Stimulated activated CD4-positive, alpha-beta T cell treated with anti-CD3 and anti-CD28 coated beads, Interleukin-4, amount 100 ng/mL, for 1 hour (primary cell): ENCODE measurements around the gene FANK1.
A peak's percentile ranks its signal among the peaks of the same experiment; 100 is the strongest.
"Not testable (repeated sequence)": the region's sequence is repeated elsewhere in the genome, so short reads cannot be mapped to it uniquely, and the experiment has no call there.

Experiments
- DNase-seq: peaks from one replicate; pipeline ENCODE4 v3.0.0-alpha.2; 2020

The FANK1 gene

DNA sequence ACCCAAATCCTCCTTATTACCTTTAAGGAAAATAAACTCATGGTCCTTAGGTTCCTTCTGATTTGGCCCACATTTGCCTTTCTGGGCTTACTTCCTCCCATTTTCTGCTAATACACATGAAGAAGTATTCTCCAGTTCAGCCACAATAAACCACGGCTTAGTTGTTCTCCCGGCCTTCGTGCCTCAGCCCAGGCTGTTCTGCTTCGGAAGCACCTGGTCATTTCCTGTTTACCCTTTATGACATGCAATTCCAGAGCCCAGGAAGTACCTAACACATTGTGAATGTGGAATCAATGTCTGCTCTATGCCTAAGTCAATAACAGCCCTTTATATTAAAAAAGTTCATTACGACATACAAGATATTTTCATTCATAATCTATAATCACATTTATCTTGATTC lies 4.0 kb upstream of the FANK1 start:
- DNase-seq, result not testable (repeated sequence)

DNA sequence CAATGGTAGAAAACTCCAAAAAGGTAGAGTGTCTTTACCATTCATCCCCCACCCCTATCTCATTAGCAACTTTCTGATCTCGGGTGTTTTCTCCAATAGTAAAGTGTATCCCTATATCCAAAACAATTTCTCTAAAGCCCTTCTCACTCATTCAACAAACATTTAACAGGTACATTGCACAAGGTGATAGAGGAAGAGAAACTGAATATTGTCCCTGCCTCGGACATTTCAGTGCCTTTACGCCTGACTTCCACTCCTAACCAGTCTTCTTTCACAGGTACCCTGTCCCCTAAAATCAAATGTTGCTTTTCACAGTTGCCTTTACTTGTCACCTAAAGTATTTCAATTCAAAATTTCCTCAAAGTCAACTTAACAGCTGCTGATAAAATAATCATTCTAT lies 2.2 kb upstream of the FANK1 start:
- DNase-seq, result not testable (repeated sequence)

DNA sequence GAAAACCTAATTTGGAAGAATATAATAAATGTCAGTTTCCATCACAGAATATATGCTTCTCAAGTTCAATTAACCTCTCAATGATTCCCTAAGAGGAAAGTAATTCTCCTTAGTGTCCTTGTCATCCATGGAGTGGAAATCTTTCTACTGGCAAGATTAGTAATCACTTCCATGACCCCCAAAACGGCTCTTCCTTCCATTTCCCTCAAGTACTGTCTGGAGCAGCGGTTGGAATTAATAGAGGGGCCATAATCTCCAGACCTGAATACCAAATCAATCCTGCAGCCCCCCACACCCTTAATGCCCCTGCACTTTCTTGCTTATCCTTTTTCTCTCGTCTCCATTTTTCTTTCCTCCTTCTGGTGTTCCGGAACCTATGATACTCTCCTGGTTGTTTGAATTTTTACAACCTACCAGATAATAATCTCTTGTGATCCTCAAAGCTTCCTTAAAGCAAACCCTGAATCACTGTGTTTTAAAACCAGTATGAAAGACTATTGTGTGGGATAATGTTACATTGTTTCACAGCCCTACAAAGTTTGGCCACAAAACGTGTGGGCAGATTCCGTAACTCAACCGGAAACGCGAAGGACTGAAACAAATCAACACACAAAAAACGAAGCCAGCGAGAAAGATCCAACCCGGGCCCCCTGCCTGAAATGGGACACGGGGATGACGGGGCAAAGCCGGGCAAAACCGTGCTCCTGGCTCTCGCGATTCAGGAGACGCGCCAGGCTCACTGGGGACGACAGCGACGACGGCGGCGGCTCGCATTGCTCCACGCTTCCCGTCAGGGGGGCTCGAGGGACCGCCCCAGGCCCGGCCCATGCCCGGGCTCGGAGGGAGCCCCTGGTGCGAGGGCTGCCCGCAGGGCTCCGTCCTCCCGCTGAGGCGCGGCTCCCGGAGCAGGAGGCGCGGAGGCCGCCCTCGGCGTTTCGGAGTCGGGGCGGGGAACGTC lies 955 bp upstream of the FANK1 start:
- DNase-seq, result peak; percentile 38

DNA sequence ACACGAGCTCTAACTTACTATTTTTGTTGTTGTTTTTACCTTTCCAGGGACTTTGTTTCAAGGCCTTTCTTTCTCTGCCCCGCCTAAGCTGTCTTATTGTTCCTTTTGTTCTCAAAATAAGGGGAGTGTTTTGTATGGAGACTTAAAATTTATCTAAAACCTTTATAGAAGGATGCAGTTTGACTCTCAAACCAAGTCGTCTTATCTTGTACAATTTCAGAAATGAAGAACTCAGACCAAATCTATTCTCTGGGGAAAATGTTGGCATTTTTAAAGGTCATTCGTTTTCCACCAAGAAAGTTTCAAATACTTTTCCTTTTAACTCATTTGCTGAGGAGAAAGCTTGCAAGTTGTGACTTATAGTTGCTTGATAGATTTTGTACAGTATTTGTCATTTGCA lies 953 bp downstream of the FANK1 start:
- DNase-seq, result not testable (repeated sequence)

DNA sequence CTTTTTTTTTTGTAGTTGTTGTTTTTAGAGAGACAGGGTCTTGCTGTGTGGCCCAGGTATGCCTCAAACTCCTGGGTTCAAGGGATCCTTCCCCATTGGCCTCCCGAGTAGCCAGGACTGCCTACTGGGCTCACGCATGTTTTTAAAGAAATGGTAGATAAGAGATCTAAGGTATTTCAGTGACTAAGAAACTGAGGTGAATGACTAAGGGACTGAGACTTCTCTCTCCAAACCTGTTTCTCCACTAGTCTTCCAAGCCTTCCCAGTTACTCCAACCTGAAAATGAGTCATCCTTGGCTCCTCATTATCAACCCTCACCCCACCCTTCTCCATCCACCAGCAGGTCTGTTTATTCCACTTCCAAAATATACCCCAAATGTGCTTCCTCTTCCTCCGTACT lies 4.6 kb downstream of the FANK1 start:
- DNase-seq, result not testable (repeated sequence)

DNA sequence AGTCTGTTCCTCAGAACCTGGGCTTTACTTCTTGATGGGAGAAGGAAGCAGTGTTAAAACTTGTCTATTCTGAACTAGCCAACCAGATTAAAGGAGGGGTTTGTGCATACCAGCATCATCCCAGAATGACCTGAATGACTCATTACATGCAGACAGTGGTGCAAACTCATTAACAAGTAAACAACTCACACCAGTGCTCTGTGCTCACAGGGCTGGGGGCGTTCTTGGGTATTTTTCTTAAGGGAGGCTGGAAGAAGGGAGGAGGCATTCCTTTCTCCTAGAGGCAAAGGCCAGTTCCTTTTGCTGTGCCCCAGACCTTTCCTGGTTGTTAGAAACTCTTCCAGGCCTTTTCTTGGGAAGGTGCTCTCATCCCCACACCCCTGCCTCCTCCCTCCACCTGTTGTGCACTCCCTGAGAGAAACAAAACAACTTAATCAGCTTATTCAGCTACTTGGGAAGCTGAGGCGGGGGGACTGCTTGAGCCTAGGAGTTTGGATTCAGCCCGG lies 6.8 kb downstream of the FANK1 start:
- DNase-seq, result not testable (repeated sequence)

DNA sequence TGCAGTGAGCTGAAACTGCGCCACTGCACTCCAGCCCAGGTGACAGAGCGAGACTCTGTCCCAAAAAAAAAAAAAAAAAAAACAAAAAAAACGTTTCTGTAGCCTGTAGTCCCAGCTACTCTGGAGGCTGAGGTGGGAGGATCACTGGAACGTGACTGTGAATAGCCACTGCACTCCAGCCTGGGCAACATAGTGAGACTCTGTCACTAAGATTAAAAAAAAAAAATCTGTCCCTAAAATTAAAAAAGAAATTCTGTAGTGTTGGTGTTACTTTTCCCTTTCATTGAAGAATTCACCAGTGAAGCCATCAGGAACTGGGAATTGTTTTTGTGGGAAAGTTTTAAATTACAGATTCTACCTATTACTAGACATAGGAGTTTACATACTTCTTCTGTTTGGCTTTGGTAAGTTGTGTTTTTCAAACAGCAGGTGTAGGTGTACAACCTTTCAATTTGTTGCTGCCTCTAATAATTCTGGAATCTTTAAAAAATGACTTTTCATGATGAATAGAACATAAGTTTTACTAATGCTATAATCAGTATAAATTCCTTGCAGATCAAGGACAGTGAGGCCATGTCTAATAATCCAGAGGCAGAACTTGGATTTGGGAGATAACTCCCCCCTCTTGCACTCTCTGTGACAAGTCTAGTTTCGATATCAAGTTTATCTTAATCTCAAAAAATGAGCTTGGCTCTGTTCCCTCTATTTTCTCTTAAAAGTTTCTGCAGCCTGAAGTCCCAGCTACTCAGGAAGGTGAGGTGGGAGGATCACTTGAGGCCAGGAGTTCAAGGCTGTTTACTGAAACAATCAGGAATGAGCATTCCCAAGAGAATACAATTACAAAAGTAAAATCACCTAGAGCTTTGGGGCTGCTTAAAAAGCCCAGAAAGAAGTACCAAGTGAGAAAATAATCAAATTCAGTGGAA lies 9.0 kb downstream of the FANK1 start:
- DNase-seq, result not testable (repeated sequence)

DNA sequence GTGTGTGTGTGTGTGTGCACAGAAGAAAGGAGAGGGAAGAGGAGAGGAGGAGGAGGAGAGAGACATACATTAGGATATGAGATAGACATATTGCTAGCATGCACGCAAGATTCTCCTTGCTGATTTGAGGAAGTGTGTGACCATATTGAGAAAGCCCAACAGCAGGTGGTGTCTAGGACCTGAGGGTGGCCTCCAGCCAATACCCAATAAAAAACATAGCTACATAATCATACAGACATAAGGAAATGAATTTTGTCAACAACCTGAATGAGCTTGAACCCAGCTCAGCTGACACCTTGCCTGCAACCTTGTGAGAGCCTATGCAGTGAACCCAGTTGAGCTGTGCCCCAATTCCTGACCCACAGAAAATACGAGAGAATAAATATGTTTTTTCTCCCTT lies 11.2 kb downstream of the FANK1 start:
- not testable (repeated sequence) for DNase-seq

DNA sequence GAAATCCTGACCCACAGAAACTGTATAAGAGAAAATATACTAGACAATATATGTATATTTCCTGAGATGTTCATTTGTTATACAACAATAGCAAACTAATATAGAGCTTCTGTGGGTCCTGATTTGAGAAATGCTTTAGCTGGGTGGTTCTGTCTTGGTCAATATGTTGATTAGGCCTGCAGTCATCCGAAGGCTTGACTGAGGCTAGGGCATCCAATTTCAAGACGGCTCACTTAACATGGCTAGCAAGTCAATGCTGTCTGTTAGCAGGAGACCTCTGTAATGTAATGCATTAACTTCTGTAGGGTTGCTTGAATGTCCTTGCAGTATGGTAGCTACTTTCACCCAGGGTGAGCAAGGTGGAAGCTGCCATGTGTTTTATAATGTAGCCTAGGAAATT lies 12.4 kb downstream of the FANK1 start:
- not testable (repeated sequence) for DNase-seq

DNA sequence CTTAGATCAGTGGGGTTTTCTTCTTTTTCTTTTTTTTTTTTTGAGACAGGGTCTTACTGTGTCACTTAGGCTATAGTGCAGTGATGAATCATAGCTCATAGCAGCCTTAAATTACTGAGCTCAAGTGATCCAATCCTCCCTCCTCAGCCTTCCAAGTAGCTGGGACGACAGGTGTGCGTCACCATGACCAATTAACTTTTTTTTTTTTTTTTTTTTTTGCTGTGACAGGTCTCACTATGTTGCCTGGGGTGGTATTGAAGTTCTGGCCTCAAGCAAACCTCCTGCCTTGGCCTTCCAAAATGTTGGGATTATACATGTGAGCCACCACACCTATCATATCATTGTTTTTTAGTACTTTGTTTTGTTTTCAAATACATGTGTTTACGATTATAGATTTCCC lies 13.1 kb downstream of the FANK1 start:
- DNase-seq, result not testable (repeated sequence)

DNA sequence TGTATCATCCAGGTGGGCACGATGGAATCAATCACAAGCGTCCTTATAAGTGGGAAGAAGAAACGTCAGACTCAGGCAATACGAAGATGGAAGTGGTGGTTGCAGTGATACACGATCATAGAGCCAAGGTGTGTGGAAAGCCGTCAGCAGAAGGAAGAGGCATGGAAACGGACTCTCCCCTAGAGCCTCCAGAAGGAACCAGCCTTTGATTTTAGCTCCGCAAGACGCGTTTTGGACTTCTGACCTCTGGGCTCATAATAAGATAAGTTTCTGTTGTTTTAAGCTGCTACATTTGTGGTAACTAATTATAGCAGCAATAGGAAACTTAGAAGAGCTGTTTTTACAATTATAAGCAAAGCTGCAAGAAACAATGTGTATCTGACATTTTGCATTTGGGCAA lies 14.8 kb downstream of the FANK1 start:
- DNase-seq, result no peak

DNA sequence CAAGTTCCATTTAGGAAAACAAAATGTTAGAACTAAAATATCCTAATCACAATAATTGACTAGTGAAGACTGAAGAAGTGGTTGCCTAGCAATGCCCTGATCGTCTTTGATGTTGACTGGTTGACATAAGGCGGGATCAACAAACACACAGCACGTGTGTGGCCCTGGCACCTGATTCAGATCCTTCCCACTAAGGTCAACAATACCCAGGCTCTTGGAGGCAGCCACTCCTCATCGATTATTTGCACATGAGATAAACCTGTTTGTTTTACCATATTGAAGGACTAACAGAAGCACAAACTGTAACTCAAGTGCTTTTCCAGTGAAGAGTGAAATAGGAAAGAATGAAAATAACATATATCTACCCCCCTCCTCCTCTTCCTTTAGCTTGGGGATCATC lies 15.6 kb downstream of the FANK1 start:
- no peak for DNase-seq

DNA sequence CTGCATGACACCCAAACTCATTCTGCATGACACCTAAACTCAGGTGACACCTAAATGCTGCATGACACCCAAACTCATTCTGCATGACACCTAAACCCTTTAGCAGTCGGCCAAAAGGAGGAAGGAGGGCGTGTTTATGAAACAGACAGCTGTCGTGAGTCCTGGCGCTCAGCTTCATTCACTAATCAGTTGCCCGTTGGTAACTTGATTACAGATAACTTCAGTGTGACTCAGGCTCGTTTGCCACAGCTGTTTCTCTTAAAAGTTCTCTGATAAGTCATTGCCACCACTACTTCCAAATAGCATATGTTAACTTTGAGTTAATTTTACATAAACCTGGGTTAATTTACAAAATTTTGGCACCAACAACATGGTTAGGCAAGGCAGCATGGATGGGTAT lies 16.9 kb downstream of the FANK1 start:
- DNase-seq, result not testable (repeated sequence)

DNA sequence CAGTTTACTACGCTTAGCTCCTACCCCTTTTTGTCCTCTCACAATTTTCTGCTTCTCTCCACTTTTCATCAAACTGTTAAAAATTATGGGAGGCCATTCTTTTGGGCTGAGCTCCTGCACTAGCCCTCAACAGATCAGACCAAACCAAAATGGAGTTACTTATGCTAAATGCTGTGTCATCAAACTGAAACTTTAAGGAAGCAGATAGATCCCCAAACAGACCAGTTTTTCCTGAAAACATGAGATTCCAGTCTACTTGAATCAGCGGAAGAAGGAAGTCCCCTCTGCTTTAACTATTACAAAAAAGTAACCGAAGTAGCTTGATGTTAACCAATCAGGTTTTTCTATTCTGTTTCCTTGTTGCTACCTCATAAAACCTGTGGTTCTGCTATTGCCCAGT lies 20.6 kb downstream of the FANK1 start:
- no peak for DNase-seq

DNA sequence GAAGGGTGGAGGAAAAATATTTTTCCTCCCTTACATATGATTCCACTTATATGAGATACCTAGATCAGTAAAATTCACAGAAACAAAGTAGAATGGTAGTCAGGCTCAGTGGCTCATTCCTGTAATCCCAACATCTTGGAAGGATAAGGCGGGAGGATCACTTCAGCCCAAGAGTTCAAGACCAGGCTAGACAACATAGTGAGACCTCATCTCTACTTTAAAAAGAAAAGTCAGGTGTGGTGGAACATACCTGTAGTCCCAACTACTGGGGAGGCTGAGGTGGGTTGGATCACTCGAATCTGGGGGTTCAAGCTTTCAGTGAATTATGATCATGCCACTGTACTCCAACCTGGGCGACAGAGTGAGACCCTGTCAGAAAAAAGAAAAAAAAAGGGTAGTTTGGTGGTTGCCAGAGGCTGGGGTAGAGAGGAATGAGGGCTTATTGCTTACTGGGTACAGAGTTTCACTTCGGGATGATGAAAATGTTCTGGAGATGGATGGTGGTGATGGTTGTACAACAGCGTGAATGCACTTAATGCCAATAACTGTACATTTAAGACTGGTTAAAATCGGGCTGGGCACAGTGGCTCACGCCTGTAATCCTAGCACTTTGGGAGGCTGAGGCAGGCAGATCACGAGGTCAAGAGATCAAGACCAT lies 21.5 kb downstream of the FANK1 start:
- DNase-seq, result not testable (repeated sequence)

DNA sequence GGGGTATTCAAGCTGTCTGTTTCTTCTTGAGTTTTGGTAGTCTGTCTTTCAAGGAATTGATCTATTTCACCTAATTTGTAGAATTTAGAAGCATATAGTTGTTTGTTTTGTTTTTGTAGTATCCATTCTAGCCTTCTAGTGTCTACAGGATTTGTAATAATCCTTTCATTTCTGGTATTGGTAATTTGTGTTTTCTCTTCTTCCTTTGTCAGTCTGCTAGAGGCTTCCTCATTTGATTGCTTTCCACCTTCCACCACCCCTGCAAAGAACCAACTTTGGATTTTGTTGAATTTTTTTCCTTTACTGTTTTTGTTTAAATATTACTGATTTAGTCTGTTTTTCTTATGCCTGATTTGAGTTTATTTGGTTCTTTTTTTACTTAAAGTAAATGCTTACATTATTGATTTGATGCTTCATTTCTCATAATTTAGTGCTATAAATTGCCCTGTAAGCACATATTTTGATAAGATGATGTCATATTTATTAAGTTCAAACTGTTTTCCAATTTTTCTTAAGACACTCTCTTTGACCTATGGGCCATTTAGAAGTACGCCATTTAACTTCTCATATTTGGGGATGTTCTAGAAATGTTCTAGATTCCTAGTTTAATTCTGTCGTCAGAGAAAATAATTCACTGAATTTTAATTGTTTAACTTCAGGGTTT lies 25.4 kb downstream of the FANK1 start:
- not testable (repeated sequence) for DNase-seq

DNA sequence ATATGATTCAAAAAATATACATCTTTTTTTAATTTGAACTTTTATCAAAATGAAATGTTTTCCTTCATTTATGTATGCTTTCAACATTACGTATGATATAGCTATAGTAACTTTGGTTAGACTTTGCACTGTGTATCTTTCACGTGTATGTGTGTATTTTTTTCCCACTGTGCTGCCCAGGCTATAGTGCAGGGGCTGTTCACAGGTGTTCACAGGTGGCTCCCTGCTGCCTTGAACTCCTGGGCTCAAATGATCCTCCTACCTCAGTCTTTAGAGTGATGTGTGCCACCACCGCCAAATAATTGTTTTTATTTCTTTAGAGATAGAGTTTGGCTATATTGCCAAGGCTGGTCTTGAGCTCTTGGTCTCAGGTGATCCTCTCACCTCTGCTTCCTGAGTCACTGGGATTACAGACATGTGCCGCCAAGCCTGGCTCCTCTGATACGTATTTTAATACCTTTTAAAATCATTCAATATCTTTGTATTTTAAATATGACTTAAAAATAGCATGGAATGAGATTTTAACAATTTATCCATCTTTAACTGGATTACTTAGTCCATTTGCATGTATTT lies 29.0 kb downstream of the FANK1 start:
- DNase-seq, result no peak

DNA sequence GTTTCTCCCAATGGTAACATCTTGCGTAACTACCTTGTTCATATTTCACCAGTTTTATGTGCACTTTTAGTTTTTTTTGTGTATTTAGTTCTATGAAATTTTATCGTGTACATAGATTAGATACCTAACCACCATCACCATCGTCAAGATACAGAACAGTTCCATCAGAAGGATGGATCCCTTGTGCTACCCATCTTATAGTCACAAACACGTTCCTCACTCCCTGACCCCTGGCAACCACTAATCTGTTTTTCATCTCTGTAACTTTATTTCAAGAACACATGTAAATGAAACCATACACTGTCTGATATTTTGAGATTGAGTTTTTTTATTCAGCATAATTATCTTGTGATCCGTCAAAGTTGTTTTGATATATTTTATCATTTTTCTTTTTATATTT lies 29.9 kb downstream of the FANK1 start:
- no peak for DNase-seq

DNA sequence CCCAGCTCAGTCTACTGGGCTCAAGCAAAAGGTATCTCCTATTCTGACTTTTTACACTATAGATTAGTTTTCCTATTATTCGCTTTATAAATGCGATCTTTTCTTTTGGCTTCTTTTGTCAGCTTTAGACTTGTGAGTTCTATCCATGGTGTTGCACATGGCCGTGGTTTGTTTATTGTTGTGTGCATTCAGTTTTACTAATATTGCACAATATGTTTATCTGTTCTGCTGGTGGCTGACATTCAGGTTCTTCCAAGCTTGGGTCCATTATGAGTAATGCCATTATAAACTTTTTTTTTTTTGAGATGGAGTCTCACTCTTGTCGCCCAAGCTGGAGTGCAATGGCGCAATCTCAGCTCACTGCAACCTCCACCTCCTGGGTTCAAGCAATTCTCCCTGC lies 30.9 kb downstream of the FANK1 start:
- DNase-seq, result not testable (repeated sequence)

DNA sequence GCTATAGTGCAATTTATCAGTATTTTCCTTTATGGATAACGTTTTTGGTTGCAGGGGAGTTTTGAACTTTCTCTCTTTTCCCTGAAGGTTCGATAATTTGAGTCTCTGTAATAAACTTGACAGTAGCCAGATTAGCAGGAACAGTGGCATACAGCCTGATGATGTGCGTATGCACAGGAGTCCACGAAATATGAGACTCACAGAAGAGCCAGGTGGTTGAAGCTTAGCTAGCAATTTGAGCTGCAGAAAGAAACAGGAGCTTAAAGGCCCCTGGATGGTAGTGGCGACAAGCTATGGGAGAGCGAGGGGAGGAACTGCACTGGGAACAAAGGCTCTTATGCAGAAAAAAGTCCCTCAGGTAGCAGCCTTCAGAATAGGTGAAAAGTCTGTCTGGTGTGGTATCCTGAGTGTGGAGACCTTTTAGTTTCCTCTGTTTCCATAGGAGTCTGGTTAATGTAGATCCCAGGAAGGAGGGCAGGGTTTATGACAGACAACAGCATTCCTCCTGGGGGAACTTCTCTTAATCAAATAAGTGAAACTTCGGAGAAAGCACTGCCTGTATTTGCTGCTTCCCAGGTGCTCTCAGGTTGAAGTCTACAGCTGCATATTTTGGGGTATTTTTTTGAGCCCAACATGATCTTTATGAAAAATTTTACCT lies 32.7 kb downstream of the FANK1 start:
- DNase-seq, result no peak

DNA sequence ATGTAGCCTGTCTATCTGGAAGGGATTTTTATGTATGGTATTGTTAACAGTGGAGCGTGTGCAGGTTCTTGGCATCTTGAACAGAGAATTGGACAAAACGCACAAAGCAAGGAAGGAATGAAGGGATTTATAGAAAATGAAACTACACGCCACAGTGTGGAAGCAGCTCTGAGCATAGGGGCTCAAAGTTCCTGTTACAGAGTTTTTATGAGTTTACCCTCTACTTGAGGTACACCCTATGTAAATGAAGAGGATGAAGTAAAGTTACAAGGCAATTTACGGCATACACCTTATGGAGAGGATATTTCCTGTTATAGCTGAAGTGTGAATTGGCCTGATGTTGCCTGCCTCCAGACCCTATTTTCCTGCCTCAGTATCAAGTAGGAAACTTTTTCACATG lies 33.3 kb downstream of the FANK1 start:
- no peak for DNase-seq
